H1 (cell line): ENCODE measurements around the gene ADAM12. TPM values are rescaled to one million over a fixed set of nuclear protein-coding genes. Genes with fewer than 3 reads are reported as not detected.
A peak's percentile ranks its signal among the peaks of the same experiment; 100 is the strongest.

Experiments used
- CTCF ChIA-PET: fragments of 300-600 bp; sonication (Branson Sonifier 250); formaldehyde crosslinking; loops from one replicate; lab custom pipeline; 2021; ENCODE audit not compliant: partially characterized antibody; lab: Charles Lee
- POLR2A ChIA-PET: fragments of 300-600 bp; sonication (Branson Sonifier 250); formaldehyde crosslinking; loops from one replicate; lab custom pipeline; 2021; ENCODE audit warnings: inconsistent platforms; ENCODE audit not compliant: partially characterized antibody; lab: Charles Lee
- DNase-seq, 2 experiments: peaks; one replicate each; pipeline versions ENCODE4 v3.0.0 to v3.0.0-alpha.2; 2010 to 2022; ENCODE audit warnings: low spot score in 2 of 2, low read depth in 1 of 2, mixed read lengths in 1 of 2
- FAIRE-seq: peaks from 2 replicates; lab custom pipeline; 2011; peaks lifted over from hg19 to GRCh38; lab: Jason Lieb, UNC
- H2AFZ ChIP-seq: 2 replicates; pipeline ENCODE4 v1.8.1; 2012; ENCODE audit warnings: low read length, inconsistent platforms
- H2AK5ac ChIP-seq: 2 replicates; pipeline ENCODE4 v1.6.1; 2013; ENCODE audit warnings: low read depth, low read length
- H2BK120ac ChIP-seq: replicated peaks from 2 replicates; pipeline ENCODE3; 2013; ENCODE audit warnings: low read depth, low read length, inconsistent platforms
- H2BK12ac ChIP-seq: 2 replicates; pipeline ENCODE4 v1.6.1; 2013; ENCODE audit warnings: low read depth, low read length
- H2BK15ac ChIP-seq: 2 replicates; pipeline ENCODE4 v1.6.1; 2013; ENCODE audit warnings: low read length
- H2BK20ac ChIP-seq: 2 replicates; pipeline ENCODE4 v1.6.1; 2013; ENCODE audit warnings: low read length
- H2BK5ac ChIP-seq: 2 replicates; pipeline ENCODE4 v1.6.1; 2013; ENCODE audit warnings: low read depth, low read length
- H3K14ac ChIP-seq: 2 replicates; pipeline ENCODE4 v1.6.1; 2013; ENCODE audit warnings: inconsistent platforms; ENCODE audit not compliant: insufficient read length
- H3K18ac ChIP-seq: 2 replicates; pipeline ENCODE4 v1.6.1; 2013; ENCODE audit warnings: low read length; ENCODE audit errors: extremely low read depth
- H3K23ac ChIP-seq: 2 replicates; pipeline ENCODE4 v1.6.1; 2013; ENCODE audit warnings: inconsistent platforms; ENCODE audit not compliant: insufficient read length
- H3K23me2 ChIP-seq: 2 replicates; pipeline ENCODE4 v1.6.1; 2013; ENCODE audit warnings: low read depth, low read length
- H3K27ac ChIP-seq: 2 replicates; pipeline ENCODE4 v1.6.1; 2011; ENCODE audit warnings: low read depth, low read length, inconsistent platforms
- H3K27me3 ChIP-seq, 4 experiments: replicated peaks in 1 of 4; 1 replicate in 1 of 4; 2 replicates in 3 of 4; pipeline versions ENCODE4 v1.6.1 to v1.8.1; 2011 to 2013; ENCODE audit warnings: low read length in 3 of 4, mild to moderate bottlenecking in 3 of 4, inconsistent platforms in 2 of 4, mixed read lengths in 2 of 4, moderate library complexity in 1 of 4; ENCODE audit not compliant: control insufficient read depth in 3 of 4, insufficient read depth in 3 of 4; ENCODE audit errors: extremely low read depth in 1 of 4
- H3K36me3 ChIP-seq, 4 experiments: 2 replicates each; pipeline versions ENCODE4 v1.6.1 to v1.8.1; 2011 to 2013; ENCODE audit warnings: mild to moderate bottlenecking in 4 of 4, low read length in 3 of 4, moderate library complexity in 2 of 4, control low read depth in 1 of 4, inconsistent platforms in 1 of 4; ENCODE audit not compliant: insufficient read depth in 4 of 4, control insufficient read depth in 2 of 4
- H3K4ac ChIP-seq: replicated peaks from 2 replicates; pipeline ENCODE3; 2013; ENCODE audit warnings: low read length, low read depth, mixed read lengths, inconsistent platforms; ENCODE audit not compliant: insufficient read length
- H3K4me1 ChIP-seq, 4 experiments: replicated peaks in 1 of 4; 1 replicate in 1 of 4; 2 replicates in 3 of 4; pipeline versions ENCODE4 v1.6.1 to v1.8.1; 2011 to 2013; ENCODE audit warnings: low read length in 3 of 4, inconsistent platforms in 2 of 4, mixed read lengths in 1 of 4; ENCODE audit not compliant: insufficient read depth in 4 of 4, control insufficient read depth in 3 of 4
- H3K4me2 ChIP-seq, 2 experiments: 2 replicates each; pipeline versions ENCODE4 v1.6.1 to v1.8.1; 2011 to 2013; ENCODE audit warnings: low read depth in 2 of 2, low read length in 2 of 2, control low read depth in 1 of 2, inconsistent platforms in 1 of 2, mild to moderate bottlenecking in 1 of 2; ENCODE audit not compliant: insufficient read depth in 1 of 2
- H3K4me3 ChIP-seq, 4 experiments: fragments of 200-600, 300-600 bp in 1 of 4; sonication (generic), shearing (Covaris generic), sonication (Bioruptor Twin) in 1 of 4; 2 replicates each; pipeline versions ENCODE4 v1.5.1 to v1.8.1; 2011 to 2016; ENCODE audit warnings: low read length in 4 of 4, low read depth in 3 of 4, control low read depth in 2 of 4, inconsistent platforms in 2 of 4, mild to moderate bottlenecking in 2 of 4, mixed read lengths in 1 of 4, moderate library complexity in 1 of 4; ENCODE audit not compliant: insufficient read depth in 2 of 4; ENCODE audit errors: extremely low read depth in 1 of 4
- H3K56ac ChIP-seq: replicated peaks from 2 replicates; pipeline ENCODE3; 2013; ENCODE audit warnings: low read depth, mild to moderate bottlenecking, mixed read lengths, low read length, inconsistent platforms; ENCODE audit not compliant: insufficient read length
- H3K79me1 ChIP-seq: 2 replicates; pipeline ENCODE4 v1.6.1; 2013; ENCODE audit warnings: low read depth, low read length, control low read depth
- H3K79me2 ChIP-seq, 2 experiments: 2 replicates each; pipeline versions ENCODE4 v1.6.1 to v1.8.1; 2012 to 2013; ENCODE audit warnings: low read length in 2 of 2, mild to moderate bottlenecking in 2 of 2, inconsistent platforms in 1 of 2; ENCODE audit not compliant: insufficient read depth in 2 of 2, control insufficient read depth in 1 of 2
- H3K9ac ChIP-seq, 4 experiments: replicated peaks in 1 of 4; 1 replicate in 1 of 4; 2 replicates in 3 of 4; pipeline versions ENCODE4 v1.6.1 to v1.8.1; 2011 to 2013; ENCODE audit warnings: low read depth in 3 of 4, low read length in 3 of 4, control low read depth in 2 of 4, mild to moderate bottlenecking in 2 of 4, moderate library complexity in 2 of 4, inconsistent platforms in 1 of 4; ENCODE audit errors: extremely low read depth in 1 of 4
- H3K9me3 ChIP-seq, 2 experiments: 2 replicates each; pipeline versions ENCODE4 v1.6.1 to v1.8.1; 2012 to 2013; ENCODE audit warnings: mild to moderate bottlenecking in 2 of 2, moderate library complexity in 2 of 2, control low read depth in 1 of 2, inconsistent platforms in 1 of 2, low read depth in 1 of 2, low read length in 1 of 2, mixed read lengths in 1 of 2; ENCODE audit not compliant: insufficient read depth in 2 of 2
- H4K20me1 ChIP-seq, 2 experiments: replicated peaks in 1 of 2; 2 replicates each; pipeline versions ENCODE3 to v1.8.1; 2011 to 2013; ENCODE audit warnings: inconsistent platforms in 2 of 2, low read length in 2 of 2, mild to moderate bottlenecking in 1 of 2; ENCODE audit not compliant: insufficient read depth in 2 of 2, control insufficient read depth in 1 of 2
- H4K5ac ChIP-seq: 2 replicates; pipeline ENCODE4 v1.6.1; 2013; ENCODE audit warnings: low read length, low read depth, mixed read lengths, inconsistent platforms; ENCODE audit not compliant: insufficient read length
- H4K8ac ChIP-seq: 2 replicates; pipeline ENCODE4 v1.8.0; 2013; ENCODE audit warnings: mild to moderate bottlenecking, moderate library complexity, low read length, inconsistent platforms; ENCODE audit not compliant: insufficient read depth; ENCODE audit errors: extremely low read depth
- H4K91ac ChIP-seq: replicated peaks from 2 replicates; pipeline ENCODE3; 2013; ENCODE audit warnings: low read length, mixed read lengths, inconsistent platforms; ENCODE audit not compliant: insufficient read length
- BACH1 ChIP-seq: IDR thresholded peaks from 2 replicates; pipeline ENCODE4 v1.6.1; 2012; ENCODE audit warnings: low read length, improper control_type of control experiment
- KDM1A ChIP-seq: fragments of 200-600, 300-600 bp; sonication (generic); IDR thresholded peaks from 2 replicates; pipeline ENCODE4 v1.7.1; 2016; ENCODE audit warnings: mild to moderate bottlenecking, low read length, borderline replicate concordance
- KDM4A ChIP-seq: IDR thresholded peaks from one replicate; pipeline ENCODE4 v1.7.1; 2012; ENCODE audit warnings: low read depth, mild to moderate bottlenecking, moderate library complexity, low read length, inconsistent platforms; ENCODE audit not compliant: severe bottlenecking
- RFX5 ChIP-seq: IDR thresholded peaks from 2 replicates; pipeline ENCODE4 v1.6.1; 2011; ENCODE audit warnings: low read depth, low read length, improper control_type of control experiment, borderline replicate concordance
- WGBS, 2 experiments: shearing (Covaris generic) in 1 of 2; methylation state at CpG; one replicate each; pipeline versions ENCODE4 v1.1.6 to v1.1.7; 2013 to 2015; ENCODE audit warnings: low lambda C conversion rate in 2 of 2, mixed read lengths in 2 of 2, inconsistent platforms in 1 of 2, low coverage in 1 of 2, missing lambda C conversion rate in 1 of 2; ENCODE audit not compliant: insufficient replicate concordance in 2 of 2, insufficient coverage in 1 of 2, insufficient read length in 1 of 2; ENCODE audit errors: extremely low coverage in 1 of 2, missing lambda C conversion rate in 1 of 2; 5-methylcytosine and 5-hydroxymethylcytosine counted together
- polyA plus RNA-seq, 7 experiments: library from polyadenylated mRNA; depleted of rRNA in 3 of 7; stranded (reverse) in 5 of 7; unstranded in 2 of 7; fragments of >200 nt in 5 of 7; fragments of 200-250 nt in 2 of 7; gene quantifications; 1 replicate in 5 of 7; 2 replicates in 1 of 7; 4 replicates in 1 of 7; pipeline versions ENCODE4 v1.2.1 to v1.2.3, GENCODE V29; 2011 to 2013; ENCODE audit warnings: missing spikeins in 2 of 7, mixed read lengths in 2 of 7
- total RNA-seq: library from RNA; stranded (reverse); fragmentation: NEBNext Ultra II Directional; extraction: Animal tissue kit (Norgen Biotek cat#: 25700); gene quantifications from 2 replicates; pipeline ENCODE4 v1.2.1, GENCODE V29; 2021

The ADAM12 gene
- total and polyA plus RNA-seq, 2 of the 8 experiments (the other 6 are each of a cell fraction or from before 2014, with no cell fraction given): 0.07 to 0.17 TPM

- Histone ChIP-seq H3K27ac (no peak overlapping the region), H3K18ac (no peak overlapping the region), H3K79me2 (no peaks in the 10 kb centered on the region), H3K4me3 (no peak overlapping the region), H2AFZ (no peak overlapping the region), H3K23me2 (no peaks in the 10 kb centered on the region; the same call in 1 of the 2 replicates), H2BK5ac (no peak overlapping the region), H3K36me3 (no peaks in the 10 kb centered on the region), H3K9ac (no peak overlapping the region), H4K5ac (no peak overlapping the region), H3K27me3 (no peaks in the 10 kb centered on the region), H4K8ac (no peak overlapping the region), H2BK20ac (no peak overlapping the region), H3K56ac (peak overlapping the region; percentile 44), H4K91ac (no peak overlapping the region), H3K23ac (no peak overlapping the region), H3K9me3 (no peaks in the 10 kb centered on the region), H3K4me2 (no peak overlapping the region), H3K79me1 (no peaks in the 10 kb centered on the region), H2BK15ac (no peak overlapping the region), H2AK5ac (no peak overlapping the region), H3K4me1 (no peaks in the 10 kb centered on the region), H2BK120ac (no peak overlapping the region), H3K4ac (no peak overlapping the region), H2BK12ac (no peak overlapping the region), H4K20me1 (no peaks in the 10 kb centered on the region), H3K14ac (no peak overlapping the region)
- 80 to 100% methylated on average over 1 to 3 of the region's 3 CpGs for WGBS, 2 experiments
- FAIRE-seq: no peak
- POLR2A ChIA-PET: no interaction called here
- no peak for TF ChIP-seq KDM4A
- TF ChIP-seq RFX5: no peak
- TF ChIP-seq BACH1: no peak
- TF ChIP-seq KDM1A: no peak
- CTCF ChIA-PET: interaction anchor here (1.5 kb wide), 1 partner anchor 28 kb away, joined by 5 read pairs; no protein-coding TSS in a partner anchor
- no peak for DNase-seq
Observed at GRCh38 chr10:126188679-126189200, 199.5 kb downstream of the ADAM12 start.
